Neural progenitor cell (in vitro differentiated cells): ENCODE data around the gene CD34.

Experiments used
- CTCF ChIP-seq: fragments of 200-600 bp; sonication (generic); IDR thresholded peaks from 2 replicates; pipeline ENCODE4 v1.5.1; 2017; ENCODE audit warnings: antibody characterized with exemption, mild to moderate bottlenecking
- EZH2phosphoT487 ChIP-seq: fragments of 200-600 bp; sonication (generic); IDR thresholded peaks from 2 replicates; pipeline ENCODE4 v1.6.1; 2017; ENCODE audit warnings: antibody characterized with exemption

- TF ChIP-seq CTCF (no peak), EZH2phosphoT487 (no peak)
Measured at GRCh38 chr1:207903053-207903452, 7.9 kb downstream of the CD34 start.
